HepG2 (cell line): ENCODE data around the gene EPSTI1. TPM values are rescaled to one million over a fixed set of nuclear protein-coding genes. Genes with fewer than 3 reads are reported as not detected.

Experiments
- ARID2 ChIP-seq: sonication (generic); formaldehyde crosslinking; IDR thresholded peaks from 2 replicates; pipeline ENCODE4 v1.8.1; 2022; ENCODE audit warnings: mild to moderate bottlenecking, missing genetic modification reagents, borderline replicate concordance
- ARID4A ChIP-seq: sonication (generic); formaldehyde crosslinking; IDR thresholded peaks from 2 replicates; pipeline ENCODE4 v1.5.0; 2020; ENCODE audit warnings: mild to moderate bottlenecking, missing genetic modification reagents, borderline replicate concordance
- MED13 ChIP-seq: sonication (generic); formaldehyde crosslinking; IDR thresholded peaks from 2 replicates; pipeline ENCODE4 v1.5.0; 2020; ENCODE audit warnings: missing genetic modification reagents
- RAD51 ChIP-seq: fragments of 450-650 bp; IDR thresholded peaks from 2 replicates; pipeline ENCODE4 v1.6.1; 2016; ENCODE audit warnings: borderline replicate concordance
- TCF12 ChIP-seq, 2 experiments: fragments of 450-650 bp in 1 of 2; sonication (generic) in 1 of 2; formaldehyde crosslinking in 1 of 2; IDR thresholded peaks; 2 replicates each; pipeline versions ENCODE4 v1.6.1 to v1.8.0; 2017 to 2022; ENCODE audit warnings: antibody characterized with exemption in 1 of 2, mild to moderate bottlenecking in 1 of 2, missing genetic modification reagents in 1 of 2, moderate library complexity in 1 of 2
- polyA plus RNA-seq, 8 experiments: library from polyadenylated mRNA; depleted of rRNA in 3 of 8; stranded (reverse) in 7 of 8; unstranded in 1 of 8; fragments of >200 nt; fragmentation: Illumina TruSeq in 4 of 8; extraction: Trizol in 4 of 8; gene quantifications; 2 replicates each; pipeline versions ENCODE4 v1.2.1 to v1.2.3, GENCODE V29; 2011 to 2016; ENCODE audit warnings: low read depth in 4 of 8, missing spikeins in 1 of 8, mixed read lengths in 1 of 8; ENCODE audit not compliant: insufficient read depth in 1 of 8
- total RNA-seq, 5 experiments: library from RNA; depleted of rRNA; stranded (reverse); fragments of >200 nt; fragmentation: Illumina TruSeq; extraction: Trizol; gene quantifications; 2 replicates each; pipeline ENCODE4 v1.2.3, GENCODE V29; 2016; ENCODE audit warnings: low read depth in 1 of 5
- TF ChIP-seq, protein P1 (sequence below): sonication (generic); formaldehyde crosslinking; conservative IDR thresholded peaks from 2 replicates; pipeline ENCODE4 v1.4.0; 2020; ENCODE audit warnings: missing genetic modification reagents
- TF ChIP-seq, protein P2 (sequence below): sonication (generic); formaldehyde crosslinking; IDR thresholded peaks from 2 replicates; pipeline ENCODE4 v1.4.0; 2020; ENCODE audit warnings: missing genetic modification reagents
- TF ChIP-seq, protein P3 (sequence below): IDR thresholded peaks from 2 replicates; pipeline ENCODE4 v1.6.1; 2016; ENCODE audit warnings: low read depth, missing genetic modification reagents, missing compliant biosample characterization

Gene EPSTI1
- total and polyA plus RNA-seq, 2 of the 13 experiments (the other 11 are each of a cell fraction or from before 2014, with no cell fraction given) = 0.03 TPM; not detected in 1

GRCh38 chr13:42849200-42849599 is 142.8 kb downstream of the EPSTI1 start (continued):
- TF ChIP-seq, protein P1, sequence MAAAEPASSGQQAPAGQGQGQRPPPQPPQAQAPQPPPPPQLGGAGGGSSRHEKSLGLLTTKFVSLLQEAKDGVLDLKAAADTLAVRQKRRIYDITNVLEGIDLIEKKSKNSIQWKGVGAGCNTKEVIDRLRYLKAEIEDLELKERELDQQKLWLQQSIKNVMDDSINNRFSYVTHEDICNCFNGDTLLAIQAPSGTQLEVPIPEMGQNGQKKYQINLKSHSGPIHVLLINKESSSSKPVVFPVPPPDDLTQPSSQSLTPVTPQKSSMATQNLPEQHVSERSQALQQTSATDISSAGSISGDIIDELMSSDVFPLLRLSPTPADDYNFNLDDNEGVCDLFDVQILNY = no peak
- TF ChIP-seq, protein P2, sequence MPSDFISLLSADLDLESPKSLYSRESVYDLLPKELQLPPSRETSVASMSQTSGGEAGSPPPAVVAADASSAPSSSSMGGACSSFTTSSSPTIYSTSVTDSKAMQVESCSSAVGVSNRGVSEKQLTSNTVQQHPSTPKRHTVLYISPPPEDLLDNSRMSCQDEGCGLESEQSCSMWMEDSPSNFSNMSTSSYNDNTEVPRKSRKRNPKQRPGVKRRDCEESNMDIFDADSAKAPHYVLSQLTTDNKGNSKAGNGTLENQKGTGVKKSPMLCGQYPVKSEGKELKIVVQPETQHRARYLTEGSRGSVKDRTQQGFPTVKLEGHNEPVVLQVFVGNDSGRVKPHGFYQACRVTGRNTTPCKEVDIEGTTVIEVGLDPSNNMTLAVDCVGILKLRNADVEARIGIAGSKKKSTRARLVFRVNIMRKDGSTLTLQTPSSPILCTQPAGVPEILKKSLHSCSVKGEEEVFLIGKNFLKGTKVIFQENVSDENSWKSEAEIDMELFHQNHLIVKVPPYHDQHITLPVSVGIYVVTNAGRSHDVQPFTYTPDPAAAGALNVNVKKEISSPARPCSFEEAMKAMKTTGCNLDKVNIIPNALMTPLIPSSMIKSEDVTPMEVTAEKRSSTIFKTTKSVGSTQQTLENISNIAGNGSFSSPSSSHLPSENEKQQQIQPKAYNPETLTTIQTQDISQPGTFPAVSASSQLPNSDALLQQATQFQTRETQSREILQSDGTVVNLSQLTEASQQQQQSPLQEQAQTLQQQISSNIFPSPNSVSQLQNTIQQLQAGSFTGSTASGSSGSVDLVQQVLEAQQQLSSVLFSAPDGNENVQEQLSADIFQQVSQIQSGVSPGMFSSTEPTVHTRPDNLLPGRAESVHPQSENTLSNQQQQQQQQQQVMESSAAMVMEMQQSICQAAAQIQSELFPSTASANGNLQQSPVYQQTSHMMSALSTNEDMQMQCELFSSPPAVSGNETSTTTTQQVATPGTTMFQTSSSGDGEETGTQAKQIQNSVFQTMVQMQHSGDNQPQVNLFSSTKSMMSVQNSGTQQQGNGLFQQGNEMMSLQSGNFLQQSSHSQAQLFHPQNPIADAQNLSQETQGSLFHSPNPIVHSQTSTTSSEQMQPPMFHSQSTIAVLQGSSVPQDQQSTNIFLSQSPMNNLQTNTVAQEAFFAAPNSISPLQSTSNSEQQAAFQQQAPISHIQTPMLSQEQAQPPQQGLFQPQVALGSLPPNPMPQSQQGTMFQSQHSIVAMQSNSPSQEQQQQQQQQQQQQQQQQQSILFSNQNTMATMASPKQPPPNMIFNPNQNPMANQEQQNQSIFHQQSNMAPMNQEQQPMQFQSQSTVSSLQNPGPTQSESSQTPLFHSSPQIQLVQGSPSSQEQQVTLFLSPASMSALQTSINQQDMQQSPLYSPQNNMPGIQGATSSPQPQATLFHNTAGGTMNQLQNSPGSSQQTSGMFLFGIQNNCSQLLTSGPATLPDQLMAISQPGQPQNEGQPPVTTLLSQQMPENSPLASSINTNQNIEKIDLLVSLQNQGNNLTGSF (CRISPR knock-in tag) = no peak
- TF ChIP-seq TCF12 (IDR thresholded peaks at IDR 0.05) (no peak), TCF12 (CRISPR knock-in tag; IDR thresholded peaks at IDR 0.05) (no peak), ARID2 (CRISPR knock-in tag) (no peak), ARID4A (no peak), RAD51 (no peak), MED13 (CRISPR knock-in tag) (no peak)
- TF ChIP-seq, protein P3, sequence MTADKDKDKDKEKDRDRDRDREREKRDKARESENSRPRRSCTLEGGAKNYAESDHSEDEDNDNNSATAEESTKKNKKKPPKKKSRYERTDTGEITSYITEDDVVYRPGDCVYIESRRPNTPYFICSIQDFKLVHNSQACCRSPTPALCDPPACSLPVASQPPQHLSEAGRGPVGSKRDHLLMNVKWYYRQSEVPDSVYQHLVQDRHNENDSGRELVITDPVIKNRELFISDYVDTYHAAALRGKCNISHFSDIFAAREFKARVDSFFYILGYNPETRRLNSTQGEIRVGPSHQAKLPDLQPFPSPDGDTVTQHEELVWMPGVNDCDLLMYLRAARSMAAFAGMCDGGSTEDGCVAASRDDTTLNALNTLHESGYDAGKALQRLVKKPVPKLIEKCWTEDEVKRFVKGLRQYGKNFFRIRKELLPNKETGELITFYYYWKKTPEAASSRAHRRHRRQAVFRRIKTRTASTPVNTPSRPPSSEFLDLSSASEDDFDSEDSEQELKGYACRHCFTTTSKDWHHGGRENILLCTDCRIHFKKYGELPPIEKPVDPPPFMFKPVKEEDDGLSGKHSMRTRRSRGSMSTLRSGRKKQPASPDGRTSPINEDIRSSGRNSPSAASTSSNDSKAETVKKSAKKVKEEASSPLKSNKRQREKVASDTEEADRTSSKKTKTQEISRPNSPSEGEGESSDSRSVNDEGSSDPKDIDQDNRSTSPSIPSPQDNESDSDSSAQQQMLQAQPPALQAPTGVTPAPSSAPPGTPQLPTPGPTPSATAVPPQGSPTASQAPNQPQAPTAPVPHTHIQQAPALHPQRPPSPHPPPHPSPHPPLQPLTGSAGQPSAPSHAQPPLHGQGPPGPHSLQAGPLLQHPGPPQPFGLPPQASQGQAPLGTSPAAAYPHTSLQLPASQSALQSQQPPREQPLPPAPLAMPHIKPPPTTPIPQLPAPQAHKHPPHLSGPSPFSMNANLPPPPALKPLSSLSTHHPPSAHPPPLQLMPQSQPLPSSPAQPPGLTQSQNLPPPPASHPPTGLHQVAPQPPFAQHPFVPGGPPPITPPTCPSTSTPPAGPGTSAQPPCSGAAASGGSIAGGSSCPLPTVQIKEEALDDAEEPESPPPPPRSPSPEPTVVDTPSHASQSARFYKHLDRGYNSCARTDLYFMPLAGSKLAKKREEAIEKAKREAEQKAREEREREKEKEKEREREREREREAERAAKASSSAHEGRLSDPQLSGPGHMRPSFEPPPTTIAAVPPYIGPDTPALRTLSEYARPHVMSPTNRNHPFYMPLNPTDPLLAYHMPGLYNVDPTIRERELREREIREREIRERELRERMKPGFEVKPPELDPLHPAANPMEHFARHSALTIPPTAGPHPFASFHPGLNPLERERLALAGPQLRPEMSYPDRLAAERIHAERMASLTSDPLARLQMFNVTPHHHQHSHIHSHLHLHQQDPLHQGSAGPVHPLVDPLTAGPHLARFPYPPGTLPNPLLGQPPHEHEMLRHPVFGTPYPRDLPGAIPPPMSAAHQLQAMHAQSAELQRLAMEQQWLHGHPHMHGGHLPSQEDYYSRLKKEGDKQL (CRISPR knock-in tag) = no peak
